ENCODE results near the gene TEAD1.
A peak's percentile ranks its signal among the peaks of the same experiment; 100 is the strongest.

TEAD1 gene

DNA sequence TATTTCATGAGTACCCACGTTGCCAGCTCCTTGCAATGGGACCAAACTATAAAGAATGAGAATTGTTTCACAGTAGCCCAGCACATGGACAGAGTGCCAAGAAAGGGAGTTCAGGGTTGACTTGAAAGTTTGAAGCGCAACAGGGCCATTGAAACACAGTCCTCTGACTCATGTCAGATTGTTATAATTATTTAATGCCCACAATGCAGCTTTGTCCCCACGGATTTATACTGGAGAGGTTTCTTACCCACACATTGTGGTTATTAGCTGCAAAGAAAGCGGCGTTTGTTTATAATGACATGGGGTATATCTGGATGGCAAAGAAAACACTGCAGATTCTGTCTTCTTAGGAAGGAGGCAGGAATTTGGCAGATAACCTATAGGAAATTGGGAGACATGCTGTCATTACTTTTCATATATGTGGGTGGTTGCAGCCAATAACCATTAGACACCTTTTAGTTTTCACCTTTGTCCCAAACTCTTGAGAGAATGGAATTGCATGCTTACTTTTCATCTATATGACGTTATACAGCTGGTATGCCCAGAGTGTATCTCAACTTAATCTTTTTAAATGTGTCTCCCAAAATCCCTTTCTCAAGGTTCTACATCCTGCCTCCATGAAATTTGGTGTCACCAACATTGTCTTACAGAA lies 143.6 kb downstream of the TEAD1 start:
- DNase-seq: no peak

DNA sequence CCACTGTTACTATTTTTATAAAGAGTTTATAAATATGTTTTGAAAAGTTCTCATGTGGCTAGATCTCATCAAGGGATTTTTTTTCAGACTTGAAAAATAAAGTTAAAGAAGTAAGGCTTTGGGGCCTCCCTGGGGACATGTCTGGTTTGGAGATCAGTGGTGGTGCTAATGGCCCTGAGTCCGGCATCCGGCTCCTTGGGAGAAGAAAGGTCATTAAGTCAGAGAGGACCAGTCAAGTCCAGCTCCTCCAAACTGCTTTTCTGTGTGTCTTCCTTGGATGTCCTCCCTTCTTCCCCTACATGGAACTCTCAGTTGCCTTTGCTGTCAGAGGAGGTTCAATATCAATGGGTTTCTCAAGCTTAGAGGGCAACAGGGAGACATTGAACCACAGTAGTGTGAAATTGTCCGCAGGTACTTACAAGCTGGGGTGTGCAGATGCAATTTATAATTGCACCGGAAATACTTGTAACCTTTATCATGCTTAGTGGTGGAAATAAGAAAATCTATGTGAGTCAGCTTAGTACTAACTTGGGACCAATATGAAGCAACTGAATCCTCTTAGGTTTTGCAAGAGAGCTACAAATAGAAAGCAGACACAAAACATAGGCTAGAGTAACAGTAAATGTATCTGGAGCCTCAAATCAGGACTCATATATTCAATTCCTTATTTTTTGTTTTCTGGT lies 144.3 kb downstream of the TEAD1 start:
- no peak for DNase-seq

DNA sequence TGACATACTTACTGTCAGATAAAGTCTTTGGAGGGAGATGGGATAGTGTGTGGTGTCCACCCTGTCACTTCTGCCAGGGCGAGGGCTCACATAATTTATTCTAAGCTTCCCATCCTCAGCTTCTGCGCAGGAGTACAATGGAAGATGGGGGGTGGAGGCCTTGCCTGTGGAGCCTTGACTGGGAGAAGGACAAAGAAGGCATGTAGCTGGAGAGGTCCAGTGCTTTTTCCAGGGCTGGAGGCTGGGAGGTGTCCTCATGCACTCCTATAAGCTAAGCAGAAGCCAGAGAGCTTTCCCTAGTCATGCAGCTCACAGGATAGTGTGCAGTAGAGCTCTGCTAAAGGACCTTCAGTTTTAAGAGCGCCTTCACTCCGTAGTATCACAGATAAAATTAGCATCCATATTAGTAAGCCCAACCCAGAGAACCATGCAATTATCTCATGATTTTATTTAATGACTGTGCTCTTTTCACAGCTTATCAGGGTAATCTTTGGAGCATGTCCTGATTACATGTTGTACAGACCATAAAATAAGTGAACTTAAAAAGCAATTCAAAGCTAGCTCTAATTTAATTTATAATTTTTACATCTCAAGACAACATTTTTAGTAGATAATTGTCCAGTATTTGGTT lies 148.3 kb downstream of the TEAD1 start:
- no peak for DNase-seq

DNA sequence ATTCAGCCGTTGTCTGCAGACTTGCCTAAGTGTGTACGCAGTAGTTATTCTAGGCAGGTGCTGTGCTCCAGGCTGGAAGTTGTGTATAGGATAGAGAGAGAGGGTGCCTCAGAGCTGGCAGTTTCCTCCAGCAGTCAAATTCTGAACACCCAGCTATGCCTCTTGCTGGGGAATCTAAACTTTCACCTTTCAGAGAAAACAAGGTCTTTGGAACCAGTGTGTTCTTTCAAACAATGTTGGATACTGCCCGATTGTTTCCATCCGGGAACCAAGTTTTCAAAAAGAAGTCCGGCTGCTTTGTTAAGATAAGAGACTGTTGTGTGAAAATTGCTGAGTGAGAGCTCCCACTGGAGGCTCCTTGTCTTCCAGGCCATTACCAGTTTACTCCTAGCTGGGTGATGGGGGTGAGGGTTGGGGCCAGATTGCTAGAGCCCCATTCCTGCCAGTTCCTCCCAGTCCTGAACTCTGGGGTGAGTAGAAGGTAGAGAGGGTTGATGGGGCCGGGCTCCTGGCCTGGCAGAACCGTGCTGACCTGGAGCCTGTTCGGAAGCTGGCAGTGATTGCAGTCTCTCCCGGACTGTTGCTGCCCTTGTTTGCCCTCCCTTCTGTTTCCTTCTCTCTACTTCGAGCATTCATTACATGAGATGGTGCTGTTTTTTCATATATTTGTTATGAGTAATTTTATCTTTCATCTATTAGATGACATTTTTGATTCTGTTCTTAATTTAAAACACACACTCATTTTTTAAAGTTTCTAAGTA lies 150.2 kb downstream of the TEAD1 start:
- DNase-seq: peak; percentile 12

DNA sequence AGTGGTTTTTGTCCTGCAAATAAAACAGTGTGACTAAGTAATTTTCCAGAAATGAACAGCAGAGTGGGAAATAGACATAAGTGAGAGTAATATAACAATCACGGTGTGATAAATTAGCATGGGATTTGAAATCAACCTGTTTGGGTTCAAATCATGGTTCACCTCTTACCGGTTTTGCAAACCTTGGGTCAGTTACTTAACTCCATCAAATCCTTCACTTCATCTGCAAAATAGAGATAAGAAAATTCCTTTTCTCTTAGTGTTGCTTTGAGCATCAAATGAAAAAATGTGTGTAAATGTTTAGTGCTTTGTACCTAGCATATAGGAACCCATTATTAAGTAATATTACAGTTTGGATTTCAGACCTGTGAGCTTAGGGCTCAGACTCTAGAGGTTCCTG lies 152.2 kb downstream of the TEAD1 start:
- DNase-seq: no peak

DNA sequence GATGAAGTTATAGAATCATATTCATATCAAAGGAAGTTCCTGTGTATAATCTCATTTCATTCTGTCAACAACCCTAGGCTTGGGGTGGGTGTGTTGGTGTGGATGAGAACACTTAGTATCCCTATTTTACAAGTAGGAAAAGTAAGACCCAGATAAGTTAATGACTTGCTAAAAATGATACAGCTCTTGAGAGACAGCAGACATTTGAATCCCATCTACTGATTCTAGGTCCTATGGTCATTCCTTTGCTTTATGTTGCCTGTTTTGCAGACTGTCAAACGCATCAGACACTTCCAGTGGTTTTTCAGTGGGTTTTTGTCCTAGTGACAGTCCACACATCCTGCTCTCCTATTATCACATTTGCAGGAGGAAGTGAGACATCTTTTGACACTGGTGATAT lies 153.1 kb downstream of the TEAD1 start:
- DNase-seq: no peak

DNA sequence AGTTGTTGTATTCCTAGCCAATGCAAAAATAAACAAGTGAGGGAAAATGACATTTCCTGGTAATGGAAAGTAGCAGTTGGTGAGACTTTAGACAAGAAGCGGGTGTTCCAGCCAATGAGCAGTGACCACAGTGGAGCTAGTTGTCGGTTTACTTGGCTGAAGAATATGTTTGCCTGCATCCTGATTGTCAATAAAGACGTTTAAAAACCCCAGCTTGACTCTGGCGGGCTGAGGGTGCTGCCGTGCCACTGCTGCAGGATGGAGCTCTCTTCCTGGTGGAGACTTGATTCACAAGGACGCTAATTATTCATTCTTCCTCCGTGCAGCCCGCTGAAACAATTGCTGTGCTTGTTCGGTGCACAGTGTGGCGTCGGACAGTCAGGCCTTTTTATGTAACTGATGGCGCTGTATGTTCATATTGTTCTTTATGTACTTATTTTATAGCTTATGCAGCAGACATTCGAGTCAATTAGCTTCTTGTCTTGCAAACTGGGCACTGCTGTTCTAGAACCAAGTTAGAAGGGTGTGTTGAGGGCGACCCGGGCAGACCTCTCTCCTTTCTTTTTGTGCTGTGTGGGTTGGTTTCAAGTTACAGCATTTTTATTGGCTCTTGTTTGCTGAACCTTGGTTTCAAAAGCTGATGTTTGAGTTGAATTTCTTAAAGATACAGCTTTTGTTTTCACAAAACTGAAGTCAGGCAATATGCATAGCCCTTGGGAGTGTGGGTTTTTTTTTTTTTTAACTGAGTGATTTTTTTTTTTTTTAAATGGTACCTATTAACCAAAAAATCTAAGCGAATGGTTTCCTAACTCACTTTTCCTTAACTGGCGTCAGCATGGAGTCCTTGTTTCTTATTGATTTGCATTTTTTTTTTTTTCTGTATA lies 153.9 kb downstream of the TEAD1 start:
- DNase-seq: peak; percentile 90

DNA sequence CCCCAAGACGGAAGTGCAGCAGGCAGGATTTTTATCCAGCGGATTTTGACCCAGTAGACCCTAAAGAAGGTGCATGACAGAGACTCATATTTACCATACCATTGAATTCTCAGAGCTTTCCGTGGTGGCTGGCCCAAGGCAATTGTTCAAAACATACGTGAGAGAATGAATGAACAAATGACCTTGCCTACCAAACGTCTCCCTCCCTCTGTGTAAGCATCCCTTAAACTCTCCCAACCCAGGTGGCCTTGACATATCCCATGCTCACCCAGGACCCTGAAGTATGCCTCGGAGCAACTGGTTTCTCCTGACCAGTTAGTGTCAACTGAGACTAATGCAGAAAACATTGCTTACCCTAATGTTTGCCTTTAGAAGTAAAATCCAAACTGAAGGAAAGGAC lies 154.9 kb downstream of the TEAD1 start:
- DNase-seq: no peak

DNA sequence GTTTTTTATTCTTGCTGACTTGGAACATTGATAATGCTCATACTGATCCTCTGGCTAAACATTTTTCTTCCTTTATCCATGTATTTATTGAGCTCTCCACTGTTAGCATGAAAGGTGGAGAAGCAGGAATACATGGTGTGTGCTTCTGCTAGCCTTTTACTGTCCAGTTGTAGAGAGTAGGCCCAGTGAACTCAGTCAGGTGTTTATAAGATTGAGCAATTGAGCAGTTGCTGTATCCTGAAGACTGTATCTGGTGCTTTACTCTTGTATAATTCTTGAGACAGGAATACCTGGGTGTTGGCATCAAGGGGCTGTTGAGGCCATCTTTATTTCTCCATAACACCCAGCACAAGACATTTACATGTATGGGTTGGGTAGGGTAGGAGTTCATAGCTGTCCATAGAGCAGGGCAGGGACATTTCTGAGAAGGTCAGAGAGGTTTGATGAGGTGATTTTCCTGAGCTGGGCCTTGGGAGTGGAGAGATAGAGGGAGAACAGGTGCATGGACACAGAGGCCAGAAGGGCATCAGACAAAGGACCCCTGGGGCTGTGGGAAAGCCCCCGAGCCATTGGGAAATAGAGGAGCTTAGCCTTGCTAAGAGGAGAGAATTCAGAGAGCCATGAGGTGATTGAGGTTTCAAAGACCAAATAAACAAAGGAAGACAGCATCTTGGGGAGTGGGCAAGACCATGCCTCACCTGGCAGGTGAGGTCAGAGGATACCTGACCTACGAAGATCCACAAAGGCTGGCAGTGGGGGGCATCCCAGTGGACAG lies 155.5 kb downstream of the TEAD1 start:
- DNase-seq: no peak

DNA sequence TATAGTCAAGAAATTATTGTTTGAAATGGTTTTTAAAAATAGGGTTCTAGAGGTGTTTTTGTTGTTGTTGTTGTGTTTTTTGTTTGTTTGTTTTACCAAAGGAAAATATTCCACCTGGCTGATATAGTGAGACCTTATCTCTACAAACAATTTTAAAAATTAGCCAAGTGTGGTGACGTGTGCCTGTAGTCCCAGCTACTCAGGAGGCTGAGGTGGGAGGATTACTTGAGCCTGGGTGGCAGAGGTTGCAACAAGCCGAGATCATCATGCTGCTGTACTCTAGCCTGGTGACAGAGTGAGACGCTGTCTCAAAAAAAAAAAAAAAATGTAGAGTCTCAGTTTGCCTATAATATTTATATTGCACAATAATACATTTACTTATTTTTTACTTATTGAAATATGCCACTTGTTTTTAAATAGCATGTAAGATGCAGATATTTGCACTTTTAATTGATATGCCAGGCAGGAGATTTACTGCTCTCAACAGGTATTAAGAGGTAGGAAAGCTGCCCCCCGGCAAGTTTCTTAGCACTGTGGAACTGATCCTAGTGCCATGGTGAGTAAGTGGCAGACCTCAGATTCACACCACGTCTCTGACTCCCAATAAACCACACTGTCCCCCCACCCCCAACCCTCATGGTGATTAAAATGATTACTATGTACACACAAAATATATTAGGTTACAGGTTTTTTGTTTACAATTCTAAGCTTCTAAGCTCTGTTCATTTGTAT lies 157.4 kb downstream of the TEAD1 start:
- DNase-seq: no peak

DNA sequence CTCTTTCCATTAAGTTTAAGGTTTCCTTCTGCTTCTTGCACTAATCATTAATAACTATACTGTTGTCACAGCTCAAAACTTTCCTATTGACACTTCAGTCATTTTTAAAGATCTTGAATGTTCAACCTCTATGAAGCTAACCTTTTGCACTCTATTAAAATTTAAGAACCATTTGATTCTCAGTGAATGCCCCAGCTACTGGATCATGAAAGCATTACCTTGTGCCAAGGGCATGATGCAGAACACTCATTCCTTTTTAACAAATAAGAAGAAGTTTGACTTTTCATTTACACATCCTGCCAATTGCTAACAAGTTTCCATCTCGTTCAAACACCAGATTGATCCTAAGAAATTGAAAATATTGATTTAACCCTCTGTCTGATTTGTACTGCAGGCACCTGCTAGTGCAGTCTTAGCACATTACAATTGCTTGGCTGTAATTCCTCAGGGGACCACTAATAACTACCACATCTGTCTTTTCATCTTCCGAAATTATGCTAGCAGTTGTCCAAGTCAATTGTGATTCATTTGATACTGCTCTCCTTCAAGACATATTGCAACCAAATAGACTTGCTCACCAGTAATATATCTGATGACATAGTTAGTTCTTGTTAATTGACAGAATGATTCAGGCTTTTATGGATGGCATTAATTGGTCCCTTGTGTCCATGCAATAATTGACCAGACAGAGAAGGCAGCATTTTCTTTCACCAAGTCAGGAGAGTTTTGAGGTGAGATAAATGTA lies 158.4 kb downstream of the TEAD1 start:
- DNase-seq: no peak

DNA sequence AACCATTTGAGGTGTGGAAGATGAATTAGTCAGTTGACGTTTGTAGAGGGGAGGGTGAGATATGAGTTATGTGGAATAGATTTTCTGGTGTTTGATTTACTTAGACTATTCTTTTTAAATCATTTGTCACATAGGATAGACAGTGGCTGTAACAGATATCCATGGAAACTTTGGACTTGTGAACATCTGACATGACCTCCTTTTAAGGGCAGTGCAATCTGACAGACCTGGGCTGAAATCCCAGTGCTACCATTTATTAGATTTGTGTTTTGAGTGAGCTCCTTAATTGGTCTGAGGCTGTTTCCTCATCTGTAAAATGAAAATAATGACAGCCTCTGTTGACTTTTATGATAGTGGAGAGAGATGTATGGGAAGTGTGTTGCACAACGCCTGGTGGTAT lies 159.9 kb downstream of the TEAD1 start:
- no peak for DNase-seq

DNA sequence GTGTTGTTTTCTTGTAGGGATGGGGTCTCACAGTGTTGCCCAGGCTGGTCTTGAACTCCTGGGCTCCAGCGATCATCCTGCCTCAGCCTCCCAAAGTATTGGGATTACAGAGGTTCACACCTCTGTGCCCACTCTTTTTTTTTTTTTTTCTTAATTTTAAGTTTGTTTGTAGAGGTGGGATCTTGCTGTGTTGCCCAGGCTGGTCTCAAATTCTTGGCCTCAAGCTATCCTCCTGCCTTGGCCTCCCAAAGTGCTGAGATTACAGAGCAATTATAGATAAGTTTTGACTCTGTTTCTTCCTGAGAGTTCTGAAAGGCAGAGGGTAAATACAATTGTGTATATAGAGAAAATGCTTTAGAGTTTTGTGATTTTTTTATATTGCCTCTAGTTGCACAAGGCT lies 160.4 kb downstream of the TEAD1 start:
- no peak for DNase-seq

DNA sequence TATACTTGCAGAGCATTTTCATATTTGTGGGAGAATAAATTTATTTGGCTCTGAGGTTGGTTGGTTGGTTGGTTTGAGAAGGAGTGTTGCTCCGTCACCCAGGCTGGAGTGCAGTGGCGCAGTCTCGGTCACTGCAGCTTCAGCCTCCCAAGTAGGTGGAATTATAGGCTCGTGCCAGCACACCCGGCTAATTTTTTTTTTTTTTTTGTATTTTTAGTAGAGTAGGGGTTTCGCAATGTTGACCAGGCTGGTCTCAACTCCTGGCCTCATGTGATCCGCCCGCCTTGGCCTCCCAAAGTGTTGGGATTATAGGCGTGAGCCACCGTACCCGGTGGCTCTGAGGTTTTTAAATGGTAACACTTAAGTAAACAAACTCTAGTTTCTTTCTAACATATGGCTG lies 161.1 kb downstream of the TEAD1 start:
- no peak for DNase-seq

DNA sequence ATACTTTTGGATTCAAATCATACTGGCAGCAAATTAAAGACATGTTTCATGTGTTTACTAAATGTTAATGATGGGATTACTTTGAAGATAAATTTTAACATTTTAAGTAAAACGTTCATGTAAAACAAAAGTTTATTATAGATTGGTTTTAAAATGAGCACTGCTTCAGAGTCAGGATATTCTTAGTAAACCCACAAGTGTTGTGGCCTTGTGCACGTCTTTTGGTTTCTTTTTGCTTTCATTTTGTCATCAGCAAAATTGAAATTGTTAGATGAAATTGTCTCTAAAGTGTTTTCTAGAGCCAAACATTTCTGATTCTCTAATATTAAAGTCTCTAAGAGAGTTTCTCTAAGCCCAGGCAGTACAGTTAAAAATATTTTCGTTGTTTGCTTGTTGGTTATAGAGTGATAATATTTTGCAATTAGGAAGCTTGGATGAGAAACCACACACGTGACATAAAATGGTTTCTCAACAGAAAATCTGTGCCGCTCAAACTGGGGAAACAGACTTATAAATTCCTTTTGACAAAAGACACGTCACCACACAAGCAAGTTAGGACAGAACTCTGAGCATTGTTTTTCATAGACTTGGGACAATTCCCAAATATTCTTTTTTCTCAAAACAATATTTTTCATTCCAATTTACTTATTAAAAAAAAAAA lies 164.4 kb downstream of the TEAD1 start:
- DNase-seq: no peak

DNA sequence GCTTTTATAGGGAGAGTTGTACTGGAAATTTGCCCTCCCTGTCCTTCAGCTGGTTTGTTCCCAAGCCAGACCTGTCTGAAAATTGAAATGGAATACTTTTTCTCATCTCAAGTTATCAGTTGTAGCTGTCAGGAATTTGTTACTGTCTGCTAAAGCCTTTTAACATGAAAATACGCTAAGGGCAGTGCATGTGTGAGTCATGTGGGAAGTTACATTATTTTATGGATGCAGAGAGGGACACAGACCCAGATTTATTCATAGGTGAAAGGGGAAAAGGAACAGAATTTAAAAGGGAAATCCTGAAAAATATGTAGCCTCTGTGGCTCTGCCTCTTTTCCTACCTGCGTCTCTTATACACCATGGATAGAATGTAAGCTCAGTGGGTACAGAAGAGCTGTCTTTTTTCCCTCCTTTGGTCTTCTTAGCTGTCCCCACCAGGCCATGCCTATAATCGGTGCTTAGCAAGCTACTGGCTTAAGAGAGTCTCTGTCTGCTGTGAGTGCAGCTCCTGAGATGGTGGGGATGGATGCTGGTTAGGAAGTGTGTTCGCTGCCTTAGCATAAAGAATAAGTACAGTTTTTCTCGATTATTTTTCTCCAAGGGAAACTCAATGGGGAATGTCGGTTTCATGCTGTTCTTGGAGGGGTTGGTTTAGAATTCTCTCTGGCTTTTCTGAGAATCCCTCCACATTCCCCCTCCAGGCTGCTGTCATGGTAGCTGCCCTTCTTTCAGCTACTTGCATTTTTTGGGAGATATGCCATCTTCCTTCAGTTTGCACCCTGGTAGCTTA lies 166.8 kb downstream of the TEAD1 start:
- no peak for DNase-seq

DNA sequence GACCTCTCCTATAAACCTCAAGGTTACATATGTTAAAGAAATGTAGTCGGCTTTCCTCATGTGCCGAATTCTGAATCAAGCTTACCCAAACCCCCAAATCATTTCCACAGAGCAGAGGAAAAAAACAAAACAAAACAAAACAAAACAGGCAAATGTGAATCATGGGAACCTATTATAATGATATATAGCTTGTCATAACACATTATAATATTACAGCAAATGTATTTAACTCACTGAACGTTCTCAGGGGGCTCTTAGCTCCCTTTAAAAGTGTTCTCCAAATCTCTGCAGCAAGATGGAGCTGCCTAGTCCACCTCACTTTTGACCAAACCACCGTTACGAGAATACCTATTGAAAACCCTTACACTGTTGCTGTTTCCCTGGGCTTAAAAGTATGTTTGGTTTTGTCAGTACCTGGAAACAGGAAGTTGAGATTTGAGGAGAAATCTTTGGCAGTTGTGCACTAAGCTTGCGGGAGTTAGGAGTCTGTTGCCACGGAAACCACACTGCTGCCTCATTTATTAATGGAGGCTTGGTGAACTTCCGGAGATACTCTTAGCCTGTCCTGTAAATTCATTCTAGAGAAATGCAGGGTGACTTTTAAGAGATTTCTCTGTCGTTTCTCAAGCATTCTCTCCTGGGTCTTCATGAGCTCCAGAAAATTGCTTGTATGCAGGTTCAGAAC lies 167.9 kb downstream of the TEAD1 start:
- DNase-seq: peak; percentile 32

DNA sequence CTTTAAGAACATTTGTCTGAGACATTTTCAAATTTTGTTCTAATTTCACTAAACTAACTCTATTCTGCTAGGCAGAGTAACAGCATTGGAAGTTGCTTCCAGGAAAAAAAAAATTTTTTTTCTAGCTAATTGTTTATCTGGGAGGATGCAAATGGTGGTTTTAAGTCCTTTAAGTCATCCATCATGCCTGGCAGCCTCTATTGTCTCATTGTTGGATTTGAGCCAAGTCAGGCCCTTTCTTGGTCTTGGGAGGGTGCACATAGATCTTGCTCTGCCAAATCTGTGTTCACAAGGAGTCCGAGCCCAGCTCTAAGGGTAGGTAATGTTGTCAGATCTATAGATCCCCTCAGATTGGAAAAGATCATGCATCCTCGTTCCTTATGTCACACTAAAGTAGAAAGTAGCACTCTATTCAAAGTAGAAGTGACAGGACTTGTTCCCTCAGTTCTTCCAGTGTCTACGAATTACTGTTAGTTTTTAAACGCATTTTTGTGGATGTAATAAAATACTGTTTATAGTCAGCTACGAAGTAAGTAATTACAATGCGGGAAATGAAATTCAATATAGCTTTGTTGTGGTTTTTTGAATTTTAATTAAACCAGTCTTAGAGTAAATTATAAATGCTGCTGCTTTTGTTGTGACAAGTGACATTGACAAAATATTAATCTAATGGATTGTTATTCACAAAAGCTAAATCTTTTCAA lies 168.9 kb downstream of the TEAD1 start:
- peak; percentile 73 for DNase-seq
